K562 (cell line): ENCODE measurements around the gene CAST. TPM values are rescaled to one million over a fixed set of nuclear protein-coding genes. Genes with fewer than 3 reads are reported as not detected.

ENCODE experiments used
- CXXC5 ChIP-seq: fragments of 250-450 bp; sonication (Bioruptor Pico); IDR thresholded peaks from 2 replicates; pipeline ENCODE4 v1.8.0; 2022; ENCODE audit warnings: inconsistent platforms, mild to moderate bottlenecking, moderate library complexity
- L3MBTL2 ChIP-seq: fragments of 450-650 bp; IDR thresholded peaks from 2 replicates; pipeline ENCODE4 v1.6.1; 2016; ENCODE audit warnings: mild to moderate bottlenecking, moderate library complexity
- PHF8 ChIP-seq: fragments of 200-600 bp; sonication (generic); IDR thresholded peaks from 2 replicates; pipeline ENCODE4 v1.6.1; 2012; ENCODE audit warnings: mixed run types, mild to moderate bottlenecking, inconsistent platforms, low read length, moderate library complexity, borderline replicate concordance
- RCOR1 ChIP-seq, 2 experiments: IDR thresholded peaks; 2 replicates each; pipeline ENCODE4 v1.6.1; 2012; ENCODE audit warnings: low read depth in 2 of 2, low read length in 2 of 2, borderline replicate concordance in 1 of 2, improper control_type of control experiment in 1 of 2
- SMARCA5 ChIP-seq: fragments of 450-650 bp; IDR thresholded peaks from 2 replicates; pipeline ENCODE4 v1.6.1; 2016
- SP2 ChIP-seq: IDR thresholded peaks from 2 replicates; pipeline ENCODE4 v1.6.1; 2011; ENCODE audit warnings: mild to moderate bottlenecking, low read depth, low read length, moderate library complexity; ENCODE audit not compliant: poor library complexity, severe bottlenecking; ENCODE audit errors: extremely low read depth
- TCF7 ChIP-seq: sonication (generic); IDR thresholded peaks from 2 replicates; pipeline ENCODE4 v1.6.1; 2016; ENCODE audit warnings: antibody characterized with exemption, borderline replicate concordance
- TEAD4 ChIP-seq, 2 experiments: sonication (generic) in 1 of 2; formaldehyde crosslinking in 1 of 2; IDR thresholded peaks; 2 replicates each; pipeline versions ENCODE4 v1.6.1 to v1.8.0; 2012 to 2022; ENCODE audit warnings: borderline replicate concordance in 1 of 2, inconsistent platforms in 1 of 2, low read length in 1 of 2, mild to moderate bottlenecking in 1 of 2, missing genetic modification reagents in 1 of 2
- ZNF12 ChIP-seq: sonication (generic); formaldehyde crosslinking; IDR thresholded peaks from 2 replicates; pipeline ENCODE4 v1.4.0; 2020; ENCODE audit warnings: mild to moderate bottlenecking, missing genetic modification reagents
- ZNF239 ChIP-seq: fragments of 250-450 bp; sonication (Bioruptor Pico); IDR thresholded peaks from 2 replicates; pipeline ENCODE4 v1.4.0; 2020; ENCODE audit warnings: mild to moderate bottlenecking
- ZNF324 ChIP-seq: fragments of 250-450 bp; sonication (Bioruptor Pico); IDR thresholded peaks from 2 replicates; pipeline ENCODE4 v1.4.0; 2020; ENCODE audit warnings: mild to moderate bottlenecking
- ZNF586 ChIP-seq: fragments of 450-650 bp; formaldehyde crosslinking; conservative IDR thresholded peaks from 2 replicates; pipeline ENCODE4 v1.4.0; 2020; ENCODE audit warnings: mild to moderate bottlenecking, moderate library complexity
- ZNF699 ChIP-seq: fragments of 250-450 bp; sonication (Bioruptor Pico); IDR thresholded peaks from 2 replicates; pipeline ENCODE4 v1.8.0; 2021; ENCODE audit warnings: mild to moderate bottlenecking, moderate library complexity; ENCODE audit not compliant: insufficient replicate concordance
- polyA plus RNA-seq, 8 experiments: library from polyadenylated mRNA; depleted of rRNA in 4 of 8; stranded (reverse) in 5 of 8; unstranded in 3 of 8; fragments of >200 nt; fragmentation: Nextera tagmentation in 2 of 8; fragmentation: Illumina TruSeq in 1 of 8; extraction: Ambion mirVana in 2 of 8; extraction: Trizol in 1 of 8; gene quantifications; 2 replicates each; pipeline versions ENCODE4 v1.2.1 to v1.2.3, GENCODE V29; 2011 to 2014; ENCODE audit warnings: inconsistent platforms in 1 of 8, missing spikeins in 1 of 8
- total RNA-seq, 7 experiments: library from RNA; depleted of rRNA in 6 of 7; stranded (reverse); fragments of >200 nt in 6 of 7; fragmentation: Illumina TruSeq in 2 of 7; extraction: Trizol in 2 of 7; gene quantifications; 2 replicates each; pipeline versions ENCODE4 v1.2.1 to v1.2.3, GENCODE V29; 2011 to 2021; ENCODE audit warnings: low replicate concordance in 1 of 7
- TF ChIP-seq, protein P1 (sequence below): fragments of 450-650 bp; IDR thresholded peaks from 2 replicates; pipeline ENCODE4 v1.6.1; 2018; ENCODE audit not compliant: partially characterized antibody
- TF ChIP-seq, protein P2 (sequence below): fragments of 250-450 bp; sonication (Bioruptor Pico); IDR thresholded peaks from 2 replicates; pipeline ENCODE4 v1.5.0; 2021; ENCODE audit warnings: mild to moderate bottlenecking, moderate library complexity
- TF ChIP-seq, protein P3 (sequence below): fragments of 150-350 bp; IDR thresholded peaks from 2 replicates; pipeline ENCODE4 v1.6.1; 2014; ENCODE audit warnings: low read depth, mild to moderate bottlenecking, low read length, borderline replicate concordance
- TF ChIP-seq, protein P4 (sequence below): sonication (generic); formaldehyde crosslinking; IDR thresholded peaks from 2 replicates; pipeline ENCODE4 v1.9.0; 2022; ENCODE audit warnings: mild to moderate bottlenecking, missing genetic modification reagents

The CAST gene
- total and polyA plus RNA-seq, 9 of the 15 experiments (the other 6 are each of a cell fraction or from before 2014, with no cell fraction given) = 55.5 to 136 (median 86.1) TPM

DNA sequence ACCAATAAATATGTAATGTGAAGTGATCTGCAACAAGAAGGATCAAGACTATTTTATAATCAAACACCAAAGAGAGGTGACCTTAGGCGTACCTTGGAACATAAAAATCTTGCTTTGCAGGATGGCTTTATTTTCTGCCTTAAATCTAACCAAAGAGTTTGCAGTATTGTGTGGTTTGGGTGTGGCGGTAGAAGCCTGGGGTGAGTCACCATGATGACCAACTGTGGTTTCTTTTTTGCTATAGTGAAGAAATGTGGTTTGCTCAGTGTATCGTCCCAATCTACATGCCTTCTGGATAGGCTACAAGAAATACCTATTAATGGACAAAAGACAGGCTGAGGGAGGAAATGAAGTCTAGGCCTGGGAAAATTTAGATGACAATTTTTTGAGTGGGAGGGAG, 5.1 kb upstream of the CAST start (continued):
- TF ChIP-seq PHF8 (no peak), L3MBTL2 (no peak), ZNF239 (CRISPR knock-in tag) (no peak), TCF7 (no peak), TEAD4 (IDR thresholded peaks at IDR 0.05; ENCODE audit: low read length) (peak; percentile 76; the same call in 1 of the 2 replicates), TEAD4 (CRISPR knock-in tag; IDR thresholded peaks at IDR 0.05; ENCODE audit: borderline replicate concordance) (no peak), RCOR1 (IDR thresholded peaks at IDR 0.05; ENCODE audit: borderline replicate concordance in 1 of 2, low read depth in 2 of 2, low read length in 2 of 2) (peak; percentile 35 to 88; a peak in 3 of 4 replicates), SP2 (no peak), ZNF586 (CRISPR knock-in tag) (no peak), ZNF699 (CRISPR knock-in tag) (no peak), CXXC5 (no peak), SMARCA5 (no peak), ZNF324 (CRISPR knock-in tag) (no peak), ZNF12 (no peak)
- TF ChIP-seq, protein P1, sequence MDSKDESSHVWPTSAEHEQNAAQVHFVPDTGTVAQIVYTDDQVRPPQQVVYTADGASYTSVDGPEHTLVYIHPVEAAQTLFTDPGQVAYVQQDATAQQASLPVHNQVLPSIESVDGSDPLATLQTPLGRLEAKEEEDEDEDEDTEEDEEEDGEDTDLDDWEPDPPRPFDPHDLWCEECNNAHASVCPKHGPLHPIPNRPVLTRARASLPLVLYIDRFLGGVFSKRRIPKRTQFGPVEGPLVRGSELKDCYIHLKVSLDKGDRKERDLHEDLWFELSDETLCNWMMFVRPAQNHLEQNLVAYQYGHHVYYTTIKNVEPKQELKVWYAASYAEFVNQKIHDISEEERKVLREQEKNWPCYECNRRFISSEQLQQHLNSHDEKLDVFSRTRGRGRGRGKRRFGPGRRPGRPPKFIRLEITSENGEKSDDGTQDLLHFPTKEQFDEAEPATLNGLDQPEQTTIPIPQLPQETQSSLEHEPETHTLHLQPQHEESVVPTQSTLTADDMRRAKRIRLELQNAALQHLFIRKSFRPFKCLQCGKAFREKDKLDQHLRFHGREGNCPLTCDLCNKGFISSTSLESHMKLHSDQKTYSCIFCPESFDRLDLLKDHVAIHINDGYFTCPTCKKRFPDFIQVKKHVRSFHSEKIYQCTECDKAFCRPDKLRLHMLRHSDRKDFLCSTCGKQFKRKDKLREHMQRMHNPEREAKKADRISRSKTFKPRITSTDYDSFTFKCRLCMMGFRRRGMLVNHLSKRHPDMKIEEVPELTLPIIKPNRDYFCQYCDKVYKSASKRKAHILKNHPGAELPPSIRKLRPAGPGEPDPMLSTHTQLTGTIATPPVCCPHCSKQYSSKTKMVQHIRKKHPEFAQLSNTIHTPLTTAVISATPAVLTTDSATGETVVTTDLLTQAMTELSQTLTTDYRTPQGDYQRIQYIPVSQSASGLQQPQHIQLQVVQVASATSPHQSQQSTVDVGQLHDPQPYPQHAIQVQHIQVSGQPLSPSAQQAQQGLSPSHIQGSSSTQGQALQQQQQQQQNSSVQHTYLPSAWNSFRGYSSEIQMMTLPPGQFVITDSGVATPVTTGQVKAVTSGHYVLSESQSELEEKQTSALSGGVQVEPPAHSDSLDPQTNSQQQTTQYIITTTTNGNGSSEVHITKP = no peak
- TF ChIP-seq, protein P2, sequence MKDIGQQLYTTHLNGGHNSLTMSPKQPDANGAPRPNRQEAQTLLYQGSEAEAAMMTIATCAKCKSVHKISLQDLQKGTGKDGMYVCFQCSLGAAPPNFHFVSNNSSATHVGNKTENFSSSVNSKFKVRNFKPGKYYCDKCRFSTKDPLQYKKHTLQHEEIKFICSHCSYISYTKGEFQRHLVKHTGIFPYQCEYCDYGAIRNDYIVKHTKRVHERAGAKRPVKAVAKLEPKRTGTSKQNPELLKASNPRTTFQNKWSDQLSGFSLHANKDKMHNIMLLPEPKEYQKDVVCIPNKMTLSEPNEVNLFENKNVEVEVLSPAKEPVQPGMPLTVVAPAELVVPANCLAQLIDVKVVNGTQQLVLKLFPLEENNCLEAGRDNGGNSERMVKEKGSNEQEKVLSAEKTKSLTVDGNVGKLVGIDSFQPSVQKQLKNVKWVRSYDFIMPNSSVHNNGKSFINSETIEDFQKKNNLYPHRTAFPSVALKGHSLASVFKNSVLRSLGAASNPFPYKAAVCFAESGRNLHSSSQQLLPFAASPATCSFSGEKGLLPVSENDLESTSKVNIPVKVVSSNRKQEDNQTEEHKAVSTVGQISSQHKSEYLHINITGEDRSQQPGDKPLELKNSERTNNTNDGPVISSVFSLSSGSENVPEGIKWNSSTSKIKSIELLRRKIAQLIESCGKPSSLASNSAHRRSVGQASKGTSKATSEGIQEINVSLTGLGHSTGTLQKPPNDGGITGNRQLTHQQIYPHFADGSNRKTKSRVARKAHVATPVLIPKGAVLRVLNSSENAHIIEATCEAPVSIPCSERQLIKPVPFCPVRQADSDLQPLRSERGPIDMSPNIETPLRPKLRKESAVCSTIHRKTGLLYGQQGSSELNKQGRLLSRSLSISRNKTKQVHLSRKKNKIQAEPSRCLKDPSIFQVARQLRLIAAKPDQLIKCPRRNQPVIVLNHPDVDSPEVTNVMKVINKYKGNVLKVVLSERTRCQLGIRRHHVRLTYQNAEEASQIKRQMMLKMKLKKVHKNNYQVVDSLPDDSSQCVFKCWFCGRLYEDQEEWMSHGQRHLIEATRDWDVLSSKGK = no peak
- TF ChIP-seq, protein P3, sequence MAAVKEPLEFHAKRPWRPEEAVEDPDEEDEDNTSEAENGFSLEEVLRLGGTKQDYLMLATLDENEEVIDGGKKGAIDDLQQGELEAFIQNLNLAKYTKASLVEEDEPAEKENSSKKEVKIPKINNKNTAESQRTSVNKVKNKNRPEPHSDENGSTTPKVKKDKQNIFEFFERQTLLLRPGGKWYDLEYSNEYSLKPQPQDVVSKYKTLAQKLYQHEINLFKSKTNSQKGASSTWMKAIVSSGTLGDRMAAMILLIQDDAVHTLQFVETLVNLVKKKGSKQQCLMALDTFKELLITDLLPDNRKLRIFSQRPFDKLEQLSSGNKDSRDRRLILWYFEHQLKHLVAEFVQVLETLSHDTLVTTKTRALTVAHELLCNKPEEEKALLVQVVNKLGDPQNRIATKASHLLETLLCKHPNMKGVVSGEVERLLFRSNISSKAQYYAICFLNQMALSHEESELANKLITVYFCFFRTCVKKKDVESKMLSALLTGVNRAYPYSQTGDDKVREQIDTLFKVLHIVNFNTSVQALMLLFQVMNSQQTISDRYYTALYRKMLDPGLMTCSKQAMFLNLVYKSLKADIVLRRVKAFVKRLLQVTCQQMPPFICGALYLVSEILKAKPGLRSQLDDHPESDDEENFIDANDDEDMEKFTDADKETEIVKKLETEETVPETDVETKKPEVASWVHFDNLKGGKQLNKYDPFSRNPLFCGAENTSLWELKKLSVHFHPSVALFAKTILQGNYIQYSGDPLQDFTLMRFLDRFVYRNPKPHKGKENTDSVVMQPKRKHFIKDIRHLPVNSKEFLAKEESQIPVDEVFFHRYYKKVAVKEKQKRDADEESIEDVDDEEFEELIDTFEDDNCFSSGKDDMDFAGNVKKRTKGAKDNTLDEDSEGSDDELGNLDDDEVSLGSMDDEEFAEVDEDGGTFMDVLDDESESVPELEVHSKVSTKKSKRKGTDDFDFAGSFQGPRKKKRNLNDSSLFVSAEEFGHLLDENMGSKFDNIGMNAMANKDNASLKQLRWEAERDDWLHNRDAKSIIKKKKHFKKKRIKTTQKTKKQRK = no peak
- TF ChIP-seq, protein P4, sequence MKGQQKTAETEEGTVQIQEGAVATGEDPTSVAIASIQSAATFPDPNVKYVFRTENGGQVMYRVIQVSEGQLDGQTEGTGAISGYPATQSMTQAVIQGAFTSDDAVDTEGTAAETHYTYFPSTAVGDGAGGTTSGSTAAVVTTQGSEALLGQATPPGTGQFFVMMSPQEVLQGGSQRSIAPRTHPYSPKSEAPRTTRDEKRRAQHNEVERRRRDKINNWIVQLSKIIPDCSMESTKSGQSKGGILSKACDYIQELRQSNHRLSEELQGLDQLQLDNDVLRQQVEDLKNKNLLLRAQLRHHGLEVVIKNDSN = no peak
